ENCODE results near the gene WDR13. TPM values are rescaled to one million over a fixed set of nuclear protein-coding genes. Genes with fewer than 3 reads are reported as not detected.
A peak's percentile ranks its signal among the peaks of the same experiment; 100 is the strongest.
"Not testable (repeated sequence)": the region's sequence is repeated elsewhere in the genome, so short reads cannot be mapped to it uniquely, and the experiment has no call there.

WDR13 gene
- total RNA-seq, 1 donor from 2014 or later, result 223 TPM

DNA sequence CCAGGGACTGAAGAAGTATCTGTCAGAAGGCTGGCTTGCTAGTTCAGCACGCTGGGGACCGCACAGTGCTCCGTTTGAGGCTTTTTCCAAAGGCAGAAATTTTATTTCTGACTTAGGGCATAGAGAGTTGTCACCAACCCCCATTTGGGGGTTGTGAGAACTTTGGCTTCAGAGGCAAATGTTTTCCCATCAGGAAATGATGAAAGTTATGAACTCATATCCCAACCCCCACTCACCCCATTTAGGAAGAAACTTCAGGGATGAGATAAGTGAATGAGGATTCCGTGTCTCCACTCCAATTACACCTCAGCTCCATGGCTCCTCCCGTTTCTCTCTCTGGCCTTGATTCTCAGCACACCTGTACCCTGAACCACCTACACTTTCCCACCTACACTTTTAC is 4.3 kb upstream of the WDR13 start:
- DNase-seq (ENCODE audit: low read depth, low spot score), result no peak

DNA sequence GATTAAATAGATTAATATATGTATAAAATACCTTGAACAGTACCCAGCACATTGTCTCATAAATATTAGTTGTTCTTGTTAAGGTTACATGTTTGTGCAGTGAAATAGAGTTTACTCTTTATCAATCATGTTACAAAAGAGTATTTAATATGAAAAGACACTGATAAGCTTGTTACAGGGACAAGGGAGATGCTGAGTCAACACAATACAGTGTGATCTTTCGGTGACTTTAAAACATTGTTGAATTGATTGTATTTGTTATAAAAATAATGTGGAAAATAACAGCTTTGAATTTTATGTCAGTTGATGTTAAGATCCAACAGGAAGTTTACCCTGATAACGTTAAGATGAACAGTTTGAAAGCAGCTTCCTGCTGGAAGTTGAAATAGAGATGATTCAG is 1.4 kb upstream of the WDR13 start:
- no peak for DNase-seq (ENCODE audit: low read depth, low spot score)

DNA sequence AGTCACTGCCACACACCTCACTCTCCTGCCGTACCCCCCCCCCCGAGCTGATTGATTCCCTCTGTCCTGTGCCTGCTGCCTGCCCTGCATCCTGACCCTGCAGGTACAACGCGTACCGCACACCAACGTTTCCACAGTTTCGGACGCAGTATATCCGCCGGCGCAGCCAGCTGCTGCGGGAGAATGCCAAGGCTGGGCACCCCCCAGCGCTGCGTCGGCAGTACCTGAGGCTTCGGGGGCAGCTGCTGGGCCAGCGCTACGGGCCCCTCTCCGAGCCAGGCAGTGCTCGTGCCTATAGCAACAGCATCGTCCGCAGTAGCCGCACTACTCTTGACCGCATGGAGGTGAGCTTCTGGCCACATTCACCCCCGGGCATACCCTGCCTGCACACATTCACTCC is 1.3 kb downstream of the WDR13 start:
- no peak for DNase-seq (ENCODE audit: low read depth, low spot score)

DNA sequence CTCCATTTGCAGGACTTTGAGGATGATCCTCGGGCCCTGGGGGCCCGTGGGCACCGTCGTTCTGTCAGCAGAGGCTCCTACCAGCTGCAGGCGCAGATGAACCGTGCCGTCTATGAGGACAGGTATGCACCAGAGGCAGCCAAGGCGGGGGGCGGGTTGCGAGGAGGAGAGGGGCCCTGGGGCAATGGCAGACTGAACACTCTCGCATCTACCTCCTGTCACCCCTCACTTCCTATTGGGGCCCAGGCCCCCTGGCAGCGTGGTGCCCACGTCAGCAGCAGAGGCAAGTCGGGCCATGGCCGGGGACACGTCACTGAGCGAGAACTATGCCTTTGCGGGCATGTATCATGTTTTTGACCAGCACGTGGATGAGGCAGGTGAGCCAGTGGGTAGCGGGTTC is 2.0 kb downstream of the WDR13 start:
- no peak for DNase-seq (ENCODE audit: low read depth, low spot score)

DNA sequence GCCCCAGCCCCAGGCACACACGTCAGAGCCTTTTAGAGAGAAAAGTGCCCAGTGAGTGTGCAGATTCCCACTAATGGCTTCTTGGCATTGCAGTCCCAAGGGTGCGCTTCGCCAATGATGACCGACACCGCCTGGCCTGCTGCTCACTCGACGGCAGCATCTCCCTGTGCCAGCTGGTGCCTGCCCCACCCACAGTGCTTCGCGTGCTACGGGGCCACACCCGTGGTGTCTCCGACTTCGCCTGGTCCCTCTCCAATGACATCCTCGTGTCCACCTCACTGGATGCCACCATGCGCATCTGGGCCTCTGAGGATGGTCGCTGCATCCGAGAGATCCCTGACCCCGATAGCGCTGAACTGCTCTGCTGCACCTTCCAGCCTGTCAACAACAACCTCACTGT is 2.9 kb downstream of the WDR13 start:
- no peak for DNase-seq (ENCODE audit: low read depth, low spot score)

DNA sequence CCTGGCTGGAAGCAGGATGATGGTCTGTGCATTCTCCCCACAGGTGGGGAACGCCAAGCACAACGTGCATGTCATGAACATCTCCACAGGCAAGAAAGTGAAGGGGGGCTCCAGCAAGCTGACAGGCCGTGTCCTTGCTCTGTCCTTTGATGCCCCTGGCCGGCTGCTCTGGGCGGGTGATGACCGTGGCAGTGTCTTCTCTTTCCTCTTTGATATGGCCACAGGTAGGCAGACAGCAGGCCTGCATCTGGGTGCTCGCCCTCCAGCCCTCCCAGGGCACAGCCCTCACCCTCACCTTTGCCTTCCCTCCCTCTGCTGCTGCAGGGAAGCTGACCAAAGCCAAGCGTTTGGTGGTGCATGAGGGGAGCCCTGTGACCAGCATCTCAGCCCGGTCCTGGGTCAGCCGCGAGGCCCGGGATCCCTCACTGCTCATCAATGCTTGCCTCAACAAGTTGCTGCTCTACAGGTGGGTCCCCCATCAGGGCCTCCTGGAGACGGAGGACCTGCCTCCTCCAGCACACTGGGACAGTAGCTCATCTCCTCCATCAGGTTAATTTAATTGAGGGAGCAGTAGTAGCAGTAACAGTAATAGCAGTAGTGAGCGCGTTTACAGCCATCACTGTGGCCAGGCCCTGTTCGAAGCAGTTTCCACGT is 4.6 kb downstream of the WDR13 start:
- no peak for DNase-seq (ENCODE audit: low read depth, low spot score)

DNA sequence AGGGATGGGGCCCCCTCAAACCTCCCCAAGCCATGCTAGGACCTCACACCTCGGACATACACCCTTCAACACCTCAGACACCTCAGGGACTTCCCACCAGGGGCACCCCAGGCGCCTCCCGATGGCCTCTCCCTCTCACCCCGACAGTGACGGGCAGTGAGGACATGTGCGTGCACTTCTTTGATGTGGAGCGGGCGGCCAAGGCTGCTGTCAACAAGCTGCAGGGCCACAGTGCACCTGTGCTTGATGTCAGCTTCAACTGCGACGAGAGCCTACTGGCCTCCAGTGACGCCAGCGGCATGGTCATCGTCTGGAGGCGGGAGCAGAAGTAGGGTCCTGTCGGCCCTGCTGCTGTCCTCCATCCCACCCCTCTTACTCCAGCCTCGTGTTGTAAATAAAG is 7.4 kb downstream of the WDR13 start:
- no peak for DNase-seq (ENCODE audit: low read depth, low spot score)

DNA sequence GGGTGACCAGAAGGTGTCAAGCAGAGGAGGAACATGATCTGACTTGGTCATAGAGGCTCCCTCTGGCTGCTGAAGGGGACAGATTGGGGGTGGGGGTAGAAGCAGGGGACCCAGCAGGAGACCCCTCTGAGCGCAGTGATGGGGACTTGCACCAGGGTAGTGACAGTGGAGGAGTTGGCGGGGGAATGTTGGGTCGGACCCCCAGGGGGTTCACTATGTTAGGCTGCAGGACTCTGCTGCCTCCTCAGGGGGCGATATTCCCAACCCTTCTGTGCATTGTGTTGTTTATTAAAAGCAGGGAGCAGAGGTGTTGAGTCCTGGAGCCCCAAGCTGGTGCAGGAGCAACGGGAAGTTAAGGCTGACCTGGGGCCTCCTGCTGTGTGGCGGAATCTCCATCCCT is 8.8 kb downstream of the WDR13 start:
- DNase-seq (ENCODE audit: low read depth, low spot score), result no peak

DNA sequence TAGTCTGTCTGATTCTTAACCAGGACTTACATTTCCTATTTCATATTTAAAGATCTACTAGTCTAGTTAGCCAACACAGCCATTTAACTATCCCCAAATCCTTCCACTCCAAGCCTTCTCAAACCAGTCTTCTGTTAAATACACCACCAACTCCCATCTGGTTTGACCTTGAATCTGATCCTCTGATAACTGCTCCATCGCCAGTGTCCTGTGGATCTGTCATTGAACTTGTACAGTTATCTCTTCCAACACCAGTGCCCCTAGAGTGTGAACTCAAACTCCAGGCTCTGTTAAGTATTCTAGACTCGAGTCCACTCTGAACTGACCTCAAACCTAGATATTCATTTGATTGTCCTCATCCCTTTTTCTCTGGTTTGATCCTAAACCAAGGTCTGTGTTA is 14.4 kb downstream of the WDR13 start:
- DNase-seq (ENCODE audit: low read depth, low spot score), result no peak

DNA sequence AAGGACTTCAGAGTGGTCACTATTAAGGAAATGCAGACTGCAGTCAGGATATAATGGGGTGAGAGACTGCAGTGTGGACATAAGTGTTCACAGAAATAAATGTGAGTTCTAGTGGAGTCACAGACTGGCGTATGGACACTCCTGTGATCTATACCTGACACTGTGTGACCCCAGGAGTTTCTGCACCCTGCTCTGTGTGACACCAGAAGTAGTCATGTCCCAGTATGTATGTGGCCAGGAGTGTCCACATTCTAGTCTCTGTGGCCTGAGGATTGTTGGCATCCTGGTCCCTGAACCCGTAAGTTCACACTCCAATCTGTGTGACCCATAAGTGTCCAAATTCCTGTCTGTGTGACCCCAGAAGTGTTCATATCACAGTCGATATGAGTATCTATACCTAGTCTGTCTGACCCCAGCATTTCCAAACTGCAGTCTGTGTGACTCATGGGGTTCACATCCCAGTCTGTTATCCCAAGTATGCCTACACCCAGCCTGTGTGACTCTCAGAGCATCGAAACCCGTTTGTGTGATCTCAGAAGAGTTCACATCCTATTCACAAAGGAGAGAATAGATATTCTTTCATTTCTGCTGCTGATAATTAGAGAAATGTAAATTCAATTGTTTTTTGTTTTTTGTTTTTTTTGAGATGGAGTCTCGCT is 16.3 kb downstream of the WDR13 start:
- DNase-seq (ENCODE audit: low read depth, low spot score), result no peak

DNA sequence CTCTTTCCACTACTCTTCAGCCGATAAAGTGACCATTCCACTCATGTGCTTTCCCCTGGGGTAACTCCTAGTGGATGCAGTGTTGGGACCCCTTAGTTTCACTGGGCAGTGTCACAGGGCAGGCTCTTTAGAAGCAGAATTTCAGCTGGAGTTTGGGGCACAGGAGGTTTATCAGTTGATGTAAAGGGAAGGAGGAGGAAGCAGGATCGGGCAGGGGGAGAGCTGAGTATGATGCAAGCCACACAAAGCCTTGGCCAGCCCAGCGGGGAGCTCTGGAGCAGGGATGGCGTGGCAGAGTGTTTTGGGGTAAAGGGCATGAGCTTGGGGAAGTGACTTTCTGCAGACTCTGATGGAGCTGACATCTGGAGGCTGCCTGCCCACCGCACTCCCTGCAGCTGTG is 19.3 kb downstream of the WDR13 start:
- DNase-seq (ENCODE audit: low read depth, low spot score), result no peak

DNA sequence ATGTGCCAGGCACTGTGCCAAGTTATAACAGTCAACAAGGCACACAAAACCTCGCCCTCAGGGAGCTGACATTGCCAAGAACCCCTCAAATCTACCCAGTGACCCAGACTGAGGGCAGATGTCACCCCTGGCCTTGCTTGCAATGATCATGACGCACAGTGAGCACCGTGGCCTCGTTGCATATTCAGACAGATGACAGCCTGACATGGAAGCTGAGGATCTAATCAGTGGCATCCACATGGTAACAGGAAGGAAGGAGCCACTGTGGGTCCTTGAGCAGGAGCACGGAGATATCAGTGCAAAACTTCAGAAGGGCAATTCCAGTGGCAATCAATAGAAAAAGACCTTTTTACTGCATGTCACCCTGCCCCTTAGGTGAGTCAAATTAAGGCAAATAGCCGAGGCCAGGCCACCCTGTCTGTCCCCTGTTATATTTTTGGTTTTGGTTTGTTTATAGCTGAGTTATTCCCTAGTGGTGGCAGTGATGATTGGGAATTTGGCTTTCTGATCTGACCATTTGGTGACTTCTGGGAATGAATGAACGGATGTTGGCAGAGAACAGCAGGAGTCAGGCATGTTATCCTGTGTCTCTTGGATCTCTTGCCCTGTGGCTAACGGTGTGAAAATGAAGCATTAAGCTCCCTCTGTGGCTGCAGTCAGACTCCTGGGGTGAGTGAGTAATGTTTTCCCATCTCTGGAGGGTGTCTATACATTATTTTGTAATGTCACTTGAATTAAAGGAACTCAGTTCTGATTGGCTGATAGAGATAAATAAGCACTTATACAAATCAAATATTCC is 20.4 kb downstream of the WDR13 start:
- no peak for DNase-seq (ENCODE audit: low read depth, low spot score)

DNA sequence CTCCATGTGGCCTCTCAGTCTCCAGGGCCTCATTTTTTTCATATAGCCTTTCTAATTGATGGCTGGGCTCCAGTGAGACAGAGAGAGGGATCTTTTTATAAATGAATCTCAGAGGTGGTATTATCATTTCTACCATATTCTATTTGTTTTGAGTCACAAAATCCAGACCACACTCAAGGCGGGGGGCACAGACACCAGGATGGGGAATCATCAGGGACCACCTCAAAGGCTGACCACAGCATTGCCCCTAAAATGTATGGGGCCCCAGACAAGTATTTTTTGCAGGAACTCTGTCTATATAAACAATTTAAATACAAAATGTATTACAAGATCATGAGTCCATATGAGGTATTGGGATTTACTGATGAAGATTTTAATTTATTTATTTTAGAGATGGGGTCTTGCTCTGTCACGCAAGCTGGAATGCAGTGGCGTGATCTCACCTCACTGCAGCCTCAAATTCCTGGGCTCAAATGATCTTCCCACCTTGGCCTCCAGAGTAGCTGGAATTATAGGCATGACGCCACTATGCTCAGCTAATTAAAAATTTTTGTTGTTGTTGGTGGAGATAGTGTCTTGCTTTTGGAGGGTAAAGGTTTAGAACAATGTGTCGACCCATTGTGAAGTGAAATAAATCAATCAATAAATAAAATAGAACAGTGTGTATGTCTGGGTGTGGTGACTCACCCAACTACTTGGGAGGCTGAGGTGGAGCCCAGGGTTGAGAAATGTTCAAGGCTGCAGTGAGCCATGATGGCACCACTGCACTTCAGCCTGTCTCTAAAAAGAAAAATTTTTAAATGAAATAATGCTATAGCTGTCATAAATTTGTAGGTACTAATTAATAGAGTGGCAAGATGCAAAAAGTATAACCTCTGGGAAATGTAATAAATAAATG is 29.4 kb downstream of the WDR13 start:
- DNase-seq (ENCODE audit: low read depth, low spot score), result no peak

DNA sequence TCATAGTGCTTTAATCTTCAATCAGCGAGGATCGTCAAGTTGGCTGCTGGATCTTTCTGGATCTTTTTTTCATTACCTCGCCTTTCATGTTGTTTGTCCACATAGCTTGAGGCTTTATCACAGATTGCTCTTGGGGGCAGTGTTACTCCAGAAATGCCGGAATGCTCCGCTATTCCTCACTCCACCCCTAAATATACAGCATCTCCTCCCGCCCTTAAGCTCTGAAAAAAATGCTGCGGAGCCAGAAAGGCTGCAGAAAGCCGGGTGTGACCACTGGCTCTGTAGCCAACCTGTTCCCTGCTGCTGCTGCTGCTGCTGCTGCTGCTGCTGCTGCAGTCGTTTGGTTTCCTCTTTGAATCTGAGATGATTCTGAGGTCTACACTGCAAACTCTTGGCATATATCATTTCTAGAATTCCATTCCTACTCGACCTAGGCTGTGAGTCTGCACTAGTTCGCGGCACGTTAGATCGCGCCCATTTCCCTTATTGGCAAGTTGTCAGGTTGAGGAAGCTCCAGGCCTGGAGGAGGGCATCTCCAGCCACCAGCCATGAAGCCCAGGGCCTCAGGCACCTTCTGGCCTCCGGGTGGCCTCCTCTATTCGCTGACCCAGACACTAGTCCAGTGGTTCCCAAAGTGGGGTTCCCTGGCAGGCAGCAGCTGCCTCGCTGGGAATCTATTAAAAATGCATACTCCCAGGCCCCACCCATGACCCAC is 34.2 kb downstream of the WDR13 start:
- peak; percentile 60 for DNase-seq (ENCODE audit: low read depth, low spot score)

DNA sequence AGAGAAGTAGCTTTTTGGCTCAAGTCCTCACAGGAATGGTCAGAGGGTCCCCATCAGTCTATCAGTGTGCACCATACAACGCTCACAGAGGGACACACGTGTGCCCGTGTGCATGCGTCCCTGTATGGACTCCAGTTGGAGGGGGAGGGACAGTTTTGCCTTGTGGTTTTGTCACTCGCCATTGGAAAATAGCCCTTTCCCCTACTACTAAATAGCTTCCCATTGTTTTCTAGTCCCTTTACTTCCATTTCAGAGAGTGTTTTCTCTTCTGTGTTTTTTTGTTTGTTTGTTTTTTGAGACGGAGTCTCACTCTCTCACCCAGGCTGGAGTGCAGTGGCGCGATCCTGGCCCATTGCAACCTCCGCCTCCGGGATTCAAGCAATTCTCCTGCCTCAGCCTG is 34.9 kb downstream of the WDR13 start:
- no peak for DNase-seq (ENCODE audit: low read depth, low spot score)

DNA sequence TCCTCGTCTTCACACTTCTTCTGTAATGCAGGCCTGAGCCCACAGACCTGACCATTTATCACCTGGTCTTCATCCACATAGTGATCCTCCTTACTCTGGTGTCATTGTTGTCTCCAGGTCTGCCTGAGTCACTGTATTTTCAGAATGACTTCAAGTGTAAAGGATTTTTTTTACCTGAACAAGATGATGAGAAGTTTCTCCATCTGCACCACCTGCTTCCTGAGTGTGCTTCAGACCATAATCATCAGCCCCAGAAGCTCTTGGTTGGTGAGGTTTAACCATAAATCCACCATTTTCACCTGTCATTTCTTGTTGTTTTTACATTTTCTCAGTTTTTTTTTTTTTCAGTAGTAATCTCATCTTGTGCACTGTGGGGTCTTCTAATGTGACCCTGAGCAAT is 39.0 kb downstream of the WDR13 start:
- no peak for DNase-seq (ENCODE audit: low read depth, low spot score)

DNA sequence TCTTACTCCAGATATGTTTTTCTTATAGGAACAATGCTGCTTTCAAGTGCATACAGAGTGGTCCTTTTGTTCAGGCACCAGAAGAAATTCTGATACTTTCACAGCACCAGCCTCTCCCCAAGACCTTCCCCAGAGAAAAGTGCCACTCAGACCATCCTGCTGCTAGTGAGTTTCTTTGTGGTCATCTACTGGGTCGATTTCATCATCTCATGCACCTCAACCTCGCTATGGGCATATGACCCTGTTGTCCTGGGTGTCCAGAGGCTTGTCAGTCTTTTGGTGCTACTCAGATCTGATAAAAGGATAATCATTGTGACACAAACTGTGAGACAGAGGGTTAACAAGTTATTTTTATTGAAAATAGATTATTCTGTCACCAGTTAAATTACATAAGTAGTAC is 39.5 kb downstream of the WDR13 start:
- no peak for DNase-seq (ENCODE audit: low read depth, low spot score)

DNA sequence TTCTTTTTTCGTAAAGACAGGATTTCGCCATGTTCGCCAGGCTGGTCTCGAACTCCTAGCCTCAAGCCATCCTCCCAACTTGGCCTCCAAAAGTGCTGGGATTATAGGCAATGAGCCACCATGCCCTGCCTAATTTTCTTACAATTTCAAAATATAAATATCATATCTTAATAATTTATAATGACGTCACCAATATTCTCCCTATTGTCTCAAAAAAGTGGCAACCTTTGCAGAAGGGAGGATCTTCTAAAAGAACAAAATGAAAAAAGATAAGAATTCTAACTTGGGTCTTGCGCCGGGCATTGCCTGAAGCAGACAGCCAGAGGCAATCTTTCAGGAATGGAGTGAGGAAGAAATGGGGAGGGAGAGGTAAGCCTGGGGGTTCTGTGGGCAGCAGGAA is 48.4 kb downstream of the WDR13 start:
- DNase-seq (ENCODE audit: low read depth, low spot score), result no peak

DNA sequence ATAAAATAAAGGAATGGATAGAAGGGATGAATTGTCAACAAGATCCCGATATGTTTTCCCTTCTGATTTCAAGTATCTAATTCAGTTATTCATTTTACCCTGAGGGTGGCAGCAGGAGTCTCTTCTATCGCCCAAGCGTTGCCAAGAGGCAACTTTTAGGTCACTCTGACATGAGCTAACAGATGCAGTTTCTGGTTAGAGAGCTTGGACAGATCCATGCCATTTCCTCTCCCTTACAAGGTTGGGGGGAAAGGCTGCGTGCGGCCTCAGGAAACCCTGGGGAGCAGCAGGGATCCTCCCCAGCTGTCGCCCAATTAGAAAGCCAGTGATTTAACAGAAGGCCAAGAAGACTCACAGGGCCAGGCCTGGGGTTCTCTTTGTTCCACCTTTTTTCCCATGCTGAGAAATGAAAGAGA is 51.1 kb downstream of the WDR13 start:
- no peak for DNase-seq (ENCODE audit: low read depth, low spot score)

DNA sequence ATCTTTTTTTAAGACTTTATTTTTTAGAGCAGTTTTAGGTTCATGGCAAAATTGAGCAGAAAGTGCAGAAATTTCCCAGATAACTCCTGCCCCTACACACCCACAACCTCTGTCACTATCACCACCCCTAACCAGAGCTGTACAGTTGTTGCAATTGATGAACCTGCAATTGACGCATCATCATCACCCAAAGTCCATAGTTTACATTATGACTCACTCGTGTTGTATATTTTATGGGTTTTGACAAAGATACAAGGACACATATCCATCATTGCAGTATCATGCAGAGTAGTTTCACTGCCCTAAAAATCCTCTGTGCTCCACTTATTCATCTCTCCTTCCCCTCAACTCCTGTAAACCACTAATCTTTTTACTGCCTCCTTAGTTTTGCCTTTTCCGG is 51.8 kb downstream of the WDR13 start:
- no peak for DNase-seq (ENCODE audit: low read depth, low spot score)

DNA sequence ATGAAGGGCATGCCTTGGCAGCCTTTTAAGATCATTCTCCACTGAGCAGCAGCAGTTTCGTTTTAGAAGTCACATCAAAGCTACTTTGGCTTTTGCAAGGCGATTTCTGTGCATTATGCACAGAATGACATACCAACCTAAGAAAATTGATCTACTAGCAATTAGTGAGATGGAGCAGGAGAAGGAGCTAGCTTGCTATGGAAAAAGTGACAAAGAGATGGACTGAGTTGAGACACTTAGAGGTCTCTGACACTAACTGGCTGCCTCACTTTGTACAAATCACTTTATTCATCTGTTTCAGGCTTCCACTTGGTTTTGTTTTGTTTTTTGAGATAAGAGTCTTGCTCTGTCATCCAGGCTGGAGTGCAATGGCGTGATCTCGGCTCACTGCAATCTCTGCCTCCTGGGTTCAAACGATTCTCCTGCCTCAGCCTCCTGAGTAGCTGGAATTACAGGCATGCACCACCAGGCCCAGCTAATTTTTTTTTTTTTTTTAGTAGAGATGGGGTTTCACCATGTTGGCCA is 54.8 kb downstream of the WDR13 start:
- not testable (repeated sequence) for DNase-seq (ENCODE audit: low read depth, low spot score)
